ENCODE results near the gene SLC9A9.

The SLC9A9 gene

GRCh38 chr3:143634991-143635390 is 213.3 kb downstream of the SLC9A9 start:
- DNase-seq: no peak

GRCh38 chr3:143634427-143634826 is 213.8 kb downstream of the SLC9A9 start:
- DNase-seq: no peak

- DNase-seq: no peak
These were observed 214.5 kb downstream of the SLC9A9 start for GRCh38 chr3:143633816-143634215.

- no peak for DNase-seq
These were observed 218.5 kb downstream of the SLC9A9 start for GRCh38 chr3:143629726-143630125.

- no peak for DNase-seq
These were observed 219.3 kb downstream of the SLC9A9 start for GRCh38 chr3:143628971-143629370.

DNA sequence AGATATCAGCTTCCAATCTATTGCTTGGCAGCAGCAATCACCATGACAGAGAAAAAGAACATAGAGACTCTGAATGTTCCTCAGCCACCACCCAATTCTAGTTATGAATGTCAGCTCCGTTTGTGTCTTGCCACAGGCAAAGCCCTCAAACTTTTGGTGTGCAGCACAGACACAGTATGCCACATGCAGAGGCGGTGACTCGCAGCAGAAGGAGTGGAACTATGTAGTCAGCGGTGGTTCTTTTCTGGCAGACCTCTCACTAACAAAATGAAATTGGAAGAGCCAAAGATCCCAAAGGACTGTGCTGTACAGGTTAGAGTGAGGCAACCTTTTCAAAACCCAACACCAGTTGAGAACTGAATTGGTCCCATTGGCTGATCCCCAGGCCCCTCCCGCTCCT is 220.9 kb downstream of the SLC9A9 start:
- no peak for DNase-seq

DNA sequence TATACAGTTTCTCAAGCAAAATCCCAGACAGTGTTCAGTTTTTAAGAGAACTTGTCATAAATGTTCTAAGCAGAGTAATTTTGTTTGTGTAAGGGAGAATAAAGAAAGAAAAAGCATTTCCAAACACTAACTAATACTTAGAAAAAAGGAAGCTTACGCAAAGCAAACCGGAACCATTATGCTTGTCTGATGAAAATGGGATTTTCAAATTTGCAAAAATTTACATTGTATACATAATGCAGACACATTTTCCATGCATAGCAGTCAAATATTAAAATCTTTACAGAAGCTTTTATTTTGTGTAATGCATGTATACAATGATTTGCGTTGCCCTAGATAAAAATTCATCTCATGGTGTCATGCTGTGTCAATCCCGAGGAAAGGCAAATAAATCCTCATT is 229.0 kb downstream of the SLC9A9 start:
- no peak for DNase-seq

DNA sequence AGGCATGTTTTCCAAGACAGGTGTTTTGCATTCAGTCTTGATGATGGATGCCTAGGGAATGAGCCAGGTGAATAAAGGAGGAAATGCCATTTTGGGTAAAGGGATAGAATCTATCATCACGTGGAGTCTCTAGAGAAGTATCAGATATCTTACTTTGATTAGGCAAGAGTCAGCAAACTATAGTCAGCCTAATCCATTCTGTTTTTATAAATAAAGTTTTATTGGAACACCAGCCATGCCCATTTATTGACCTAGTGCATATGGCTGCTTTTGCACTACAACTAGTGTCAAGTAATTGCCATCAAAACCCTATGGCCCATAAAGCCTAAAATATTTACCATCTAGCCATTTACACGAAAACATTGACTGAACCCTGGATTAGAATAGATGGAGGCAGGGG is 231.2 kb downstream of the SLC9A9 start:
- DNase-seq: no peak

GRCh38 chr3:143613226-143613625 is 235.0 kb downstream of the SLC9A9 start:
- DNase-seq: no peak

- no peak for DNase-seq
These were observed 235.7 kb downstream of the SLC9A9 start for GRCh38 chr3:143612541-143612940.

DNA sequence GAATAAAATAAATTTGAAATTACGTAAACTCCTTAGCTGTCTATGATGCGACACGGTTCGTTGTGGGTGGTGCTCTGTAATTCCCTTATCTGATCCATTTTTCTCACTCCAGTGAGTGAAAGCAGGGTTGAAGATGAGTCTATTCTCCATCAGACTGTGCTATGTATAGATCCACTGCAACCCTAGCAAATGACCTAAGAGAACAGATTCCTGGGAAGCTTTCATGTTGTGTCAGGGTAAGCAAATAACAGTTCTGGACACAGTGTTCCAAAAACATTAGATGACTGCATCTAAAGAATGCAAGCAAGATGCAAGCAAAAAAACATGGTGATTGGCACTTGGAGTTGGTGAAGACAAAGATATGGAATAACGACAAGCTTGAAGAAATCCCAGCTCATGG is 239.3 kb downstream of the SLC9A9 start:
- DNase-seq: no peak

DNA sequence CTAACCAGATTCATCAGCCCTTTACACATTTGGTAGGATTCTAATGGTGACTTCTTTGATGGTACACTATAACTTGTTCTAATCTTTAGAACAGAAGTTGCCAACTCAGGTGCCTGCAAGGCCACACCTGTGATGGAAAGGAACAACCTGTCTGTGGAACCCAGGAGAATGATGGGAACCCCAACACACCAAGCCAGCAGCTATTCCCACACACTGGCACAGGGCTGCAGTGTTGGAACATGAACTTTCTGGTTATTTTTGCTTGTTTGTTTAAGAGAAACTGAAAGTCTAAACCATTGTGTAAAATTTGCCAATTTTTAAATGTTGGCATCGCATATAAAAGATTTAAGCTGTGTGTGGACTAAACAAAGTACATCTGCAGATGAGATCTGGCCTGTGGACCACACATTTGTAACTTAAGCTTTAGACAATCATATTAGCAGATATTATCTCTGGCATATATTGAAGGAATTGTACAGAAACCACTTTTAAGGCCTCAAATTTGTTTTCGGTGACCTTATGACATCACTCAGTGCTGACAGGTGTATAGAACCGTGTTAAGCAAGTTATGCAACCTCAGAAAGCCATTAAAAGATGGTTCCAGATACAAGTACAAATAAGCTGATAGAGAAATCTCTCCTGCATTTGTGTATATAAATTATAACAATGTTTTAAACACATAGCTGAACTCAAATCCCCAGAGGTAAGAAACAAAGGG is 242.9 kb downstream of the SLC9A9 start:
- DNase-seq: no peak

DNA sequence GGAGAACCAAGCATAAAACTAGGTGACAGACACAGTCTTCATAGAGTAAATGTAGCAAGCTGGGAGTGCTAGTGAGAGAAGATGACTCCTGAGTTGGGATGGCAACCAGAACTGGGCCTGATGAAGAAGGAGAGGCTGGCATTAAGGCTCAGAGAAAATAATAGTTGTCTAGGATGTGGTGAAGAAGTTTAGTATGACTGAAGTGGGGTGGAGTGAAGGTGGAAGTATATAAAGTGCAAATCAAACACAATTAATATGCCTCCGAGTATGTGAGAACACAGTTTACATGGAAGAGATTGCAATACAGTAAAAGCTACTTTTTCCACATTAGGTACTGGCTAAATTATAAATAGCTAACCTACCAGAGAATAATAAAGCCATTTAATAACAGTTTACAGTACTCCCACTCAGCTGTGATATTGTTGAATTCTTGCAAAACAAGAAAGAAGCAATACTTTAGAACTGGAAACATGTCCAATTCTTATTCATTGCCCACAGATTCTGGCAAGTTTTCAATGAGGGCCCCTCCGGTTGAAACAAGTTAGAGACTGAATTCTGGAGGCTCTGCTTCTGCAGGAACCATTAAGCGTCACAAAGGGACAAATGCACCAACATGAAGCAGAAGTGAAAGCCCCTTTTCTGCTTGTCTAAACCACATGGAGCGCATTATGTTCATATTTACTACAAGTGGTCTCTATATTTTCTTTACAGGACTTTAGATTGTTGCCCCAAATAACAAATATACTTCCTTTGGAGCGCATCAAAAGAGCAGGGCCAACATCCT is 243.7 kb downstream of the SLC9A9 start:
- DNase-seq: no peak

DNA sequence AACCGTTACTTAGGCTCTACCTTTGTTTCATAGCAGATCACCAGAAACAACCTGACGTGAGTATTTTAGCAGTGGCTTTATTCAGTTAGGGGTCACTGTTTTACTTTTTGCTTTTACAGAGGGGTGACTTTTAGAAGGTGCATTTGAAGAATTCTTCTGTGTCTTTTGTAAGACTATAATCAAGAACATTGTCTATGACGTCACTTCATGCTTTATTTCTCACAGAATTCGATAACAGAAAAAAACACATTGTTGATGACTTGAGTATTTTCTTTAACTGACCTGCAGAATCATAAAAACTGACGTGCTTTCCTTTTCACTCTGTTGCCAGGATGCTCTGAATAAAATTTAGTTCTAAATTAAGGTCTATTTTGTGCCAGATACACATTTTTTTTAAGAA is 244.5 kb downstream of the SLC9A9 start:
- no peak for DNase-seq

DNA sequence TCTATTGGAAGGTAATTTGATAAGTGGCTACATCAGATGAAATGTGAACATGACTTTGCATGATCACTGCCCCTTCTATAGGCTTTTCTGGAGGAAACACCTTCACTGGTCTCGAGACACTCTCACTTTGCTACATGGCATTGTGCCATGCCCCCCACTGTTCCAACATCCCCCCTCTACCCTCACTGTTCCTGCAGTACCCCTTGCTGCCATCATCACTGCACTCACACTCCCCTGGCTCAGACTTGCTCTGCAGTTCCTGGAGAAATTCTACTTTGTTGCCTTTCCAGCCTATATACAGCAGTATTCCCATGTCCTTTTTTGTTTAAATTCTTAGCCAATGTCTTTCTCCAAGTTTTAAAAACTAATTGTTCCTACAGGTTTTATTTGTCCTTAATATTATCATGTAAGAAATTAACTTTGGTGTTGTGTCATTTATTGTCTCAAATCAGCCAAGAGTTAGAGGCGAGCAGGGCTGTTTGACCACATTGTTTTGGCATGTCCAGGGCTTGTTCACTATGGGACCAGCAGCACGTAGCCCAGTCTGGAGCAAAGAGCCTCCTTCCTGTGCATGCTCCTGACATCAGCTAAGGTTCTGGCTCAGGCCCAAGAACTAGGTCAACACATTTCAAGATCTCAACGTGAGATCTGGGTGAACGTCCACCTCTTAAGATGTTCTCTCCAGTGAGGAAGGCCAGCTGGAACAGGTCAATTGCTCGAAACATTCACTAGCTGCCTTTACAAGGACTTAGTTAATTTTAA is 246.4 kb downstream of the SLC9A9 start:
- DNase-seq: no peak

GRCh38 chr3:143600756-143601718 is 247.2 kb downstream of the SLC9A9 start:
- DNase-seq: no peak

DNA sequence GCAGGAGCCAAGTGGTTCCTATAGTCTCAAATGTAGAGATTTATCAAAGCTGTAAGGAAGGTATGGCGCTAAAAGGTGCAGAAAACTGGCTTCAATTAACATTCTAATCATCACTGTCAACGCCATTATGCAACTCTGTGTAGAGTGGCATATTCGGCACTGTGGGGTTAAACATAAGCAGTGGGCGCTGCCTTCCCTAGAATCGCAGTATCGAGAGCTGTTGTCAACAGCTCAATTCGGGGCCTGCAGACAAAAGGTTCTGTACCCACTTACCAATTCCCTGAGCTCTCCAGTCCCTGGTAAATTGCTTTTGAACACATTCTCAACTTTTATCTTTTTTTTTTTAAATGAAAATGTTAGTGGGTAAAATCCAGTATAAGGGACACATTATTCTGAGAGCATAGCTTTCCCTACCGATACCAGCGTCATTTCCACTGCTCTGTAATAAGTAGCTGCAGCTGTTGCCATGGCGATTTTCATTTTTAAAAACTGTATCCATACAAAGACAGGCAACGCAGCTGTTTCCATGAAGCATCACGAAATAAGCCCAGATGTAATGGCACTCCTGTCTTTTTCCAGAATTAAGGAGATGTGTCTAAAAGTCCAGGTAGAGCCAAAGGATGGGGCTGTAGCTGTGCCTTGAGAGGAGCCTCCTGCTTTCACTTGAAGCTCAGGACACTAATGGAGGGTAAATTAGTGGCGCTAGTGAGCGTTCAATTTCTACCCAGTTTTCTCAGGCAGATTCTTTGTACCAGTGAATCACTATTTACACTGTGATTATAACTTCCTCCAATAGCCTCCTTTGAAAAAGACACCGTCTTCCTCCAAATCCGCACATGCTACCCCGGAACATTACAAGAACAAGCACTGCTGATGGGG is 250.3 kb downstream of the SLC9A9 start:
- DNase-seq: no peak

- DNase-seq: no peak
These were observed 251.2 kb downstream of the SLC9A9 start for GRCh38 chr3:143596957-143597642.

GRCh38 chr3:143595456-143596077 is 252.7 kb downstream of the SLC9A9 start:
- no peak for DNase-seq

- DNase-seq: no peak
These were observed 254.1 kb downstream of the SLC9A9 start for GRCh38 chr3:143594206-143594605.
